ENCODE data around the gene SIPA1L3.

Gene SIPA1L3

DNA sequence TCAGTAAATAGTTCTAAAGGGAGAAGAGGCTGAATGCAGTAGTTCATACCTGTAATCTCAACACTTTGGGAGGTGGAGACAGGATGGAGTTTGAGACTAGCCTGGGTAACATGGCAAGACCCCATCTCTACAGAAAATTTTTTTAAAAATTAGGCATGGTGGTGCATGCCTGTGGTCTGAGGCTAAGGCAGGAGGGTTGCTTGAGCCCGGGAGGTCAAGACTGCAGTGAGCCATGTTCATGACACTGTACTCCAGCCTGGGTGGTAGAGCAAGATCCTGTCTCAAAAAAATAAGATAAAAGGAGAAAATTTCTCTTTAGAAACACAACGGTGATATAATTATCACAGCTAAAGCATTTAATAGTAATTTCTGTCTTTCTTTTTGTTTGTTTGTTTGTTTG, 57.1 kb downstream of the SIPA1L3 start:
- Histone ChIP-seq H3K9me3 (no peaks in the 10 kb centered on the region), H3K36me3 (no peaks in the 10 kb centered on the region), H3K4me1 (ENCODE audit: control insufficient read depth in 1 of 2, insufficient read depth in 1 of 2, low read depth in 1 of 2, low read length in 1 of 2) (no peaks in the 10 kb centered on the region), H3K4me3 (ENCODE audit: low read depth in 1 of 2, low read length in 1 of 2) (no peak overlapping the region), H3K27ac (no peak overlapping the region), H3K27me3 (no peaks in the 10 kb centered on the region)
- TF ChIP-seq, protein P1, sequence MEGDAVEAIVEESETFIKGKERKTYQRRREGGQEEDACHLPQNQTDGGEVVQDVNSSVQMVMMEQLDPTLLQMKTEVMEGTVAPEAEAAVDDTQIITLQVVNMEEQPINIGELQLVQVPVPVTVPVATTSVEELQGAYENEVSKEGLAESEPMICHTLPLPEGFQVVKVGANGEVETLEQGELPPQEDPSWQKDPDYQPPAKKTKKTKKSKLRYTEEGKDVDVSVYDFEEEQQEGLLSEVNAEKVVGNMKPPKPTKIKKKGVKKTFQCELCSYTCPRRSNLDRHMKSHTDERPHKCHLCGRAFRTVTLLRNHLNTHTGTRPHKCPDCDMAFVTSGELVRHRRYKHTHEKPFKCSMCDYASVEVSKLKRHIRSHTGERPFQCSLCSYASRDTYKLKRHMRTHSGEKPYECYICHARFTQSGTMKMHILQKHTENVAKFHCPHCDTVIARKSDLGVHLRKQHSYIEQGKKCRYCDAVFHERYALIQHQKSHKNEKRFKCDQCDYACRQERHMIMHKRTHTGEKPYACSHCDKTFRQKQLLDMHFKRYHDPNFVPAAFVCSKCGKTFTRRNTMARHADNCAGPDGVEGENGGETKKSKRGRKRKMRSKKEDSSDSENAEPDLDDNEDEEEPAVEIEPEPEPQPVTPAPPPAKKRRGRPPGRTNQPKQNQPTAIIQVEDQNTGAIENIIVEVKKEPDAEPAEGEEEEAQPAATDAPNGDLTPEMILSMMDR (IDR thresholded peaks at IDR 0.05) = no peak

DNA sequence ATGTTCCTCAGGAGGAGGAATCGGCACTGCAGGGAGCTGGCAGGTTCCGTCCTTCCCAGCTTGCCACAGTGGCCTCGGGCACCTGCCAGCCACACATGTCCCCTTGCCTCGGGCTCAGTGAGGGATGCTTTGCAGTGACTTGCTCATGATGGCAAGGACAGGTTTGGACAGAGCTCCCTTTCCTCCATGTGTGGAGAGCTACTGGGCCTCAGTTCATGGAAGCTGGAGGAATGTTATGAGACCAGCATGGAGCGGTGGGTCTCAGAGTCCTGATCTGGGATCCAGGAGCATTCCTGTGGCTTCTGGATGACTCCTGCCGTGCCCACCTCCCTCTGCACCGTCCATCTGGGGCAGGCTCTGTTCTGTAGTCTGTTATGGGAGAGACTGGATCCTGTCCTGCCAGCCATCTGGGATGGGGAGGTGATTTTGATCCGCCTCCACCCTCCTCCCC, 59.2 kb downstream of the SIPA1L3 start:
- no peak overlapping the region for H3K4me3 ChIP-seq (ENCODE audit: low read depth in 1 of 2, low read length in 1 of 2)
- TF ChIP-seq, protein P1 (IDR thresholded peaks at IDR 0.05) = no peak
- H3K27ac ChIP-seq = no peak overlapping the region
- H3K36me3 ChIP-seq = no peaks in the 10 kb centered on the region
- no peaks in the 10 kb centered on the region for H3K27me3 ChIP-seq
- no peaks in the 10 kb centered on the region for H3K9me3 ChIP-seq
- H3K4me1 ChIP-seq (ENCODE audit: control insufficient read depth in 1 of 2, insufficient read depth in 1 of 2, low read depth in 1 of 2, low read length in 1 of 2) = no peaks in the 10 kb centered on the region

DNA sequence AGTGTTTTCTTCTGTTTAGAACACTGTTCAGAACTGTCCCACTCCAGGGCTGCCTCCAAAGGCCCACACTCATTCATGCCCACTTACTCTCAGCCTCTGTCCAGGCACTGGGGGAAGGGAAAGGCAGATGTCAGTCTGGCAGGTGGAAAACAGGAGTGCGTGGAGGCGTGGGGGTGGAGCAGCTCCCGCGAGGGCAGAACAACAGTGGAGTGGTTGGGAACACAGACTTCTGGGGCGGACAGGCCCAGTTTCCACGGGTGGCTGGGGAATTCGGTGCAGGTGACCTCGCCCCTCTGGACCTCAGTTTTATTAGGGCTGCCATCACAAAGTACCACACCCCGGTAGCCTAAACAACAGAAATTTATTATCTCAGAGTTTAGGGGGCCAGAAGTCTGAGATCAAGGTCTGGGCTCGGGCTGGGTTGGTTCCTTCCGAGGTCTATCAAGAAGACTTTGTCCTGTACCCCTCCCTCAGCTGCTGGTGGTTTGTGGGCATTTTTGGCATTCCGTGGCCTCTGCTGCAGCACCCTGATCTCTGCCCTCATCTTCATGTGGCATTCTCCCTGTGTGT, 59.7 kb downstream of the SIPA1L3 start:
- H3K4me3 ChIP-seq (ENCODE audit: low read depth in 1 of 2, low read length in 1 of 2) = no peak overlapping the region
- H3K36me3 ChIP-seq = no peaks in the 10 kb centered on the region
- no peaks in the 10 kb centered on the region for H3K9me3 ChIP-seq
- no peak overlapping the region for H3K27ac ChIP-seq
- TF ChIP-seq, protein P1 (IDR thresholded peaks at IDR 0.05) = no peak
- H3K27me3 ChIP-seq = no peaks in the 10 kb centered on the region
- H3K4me1 ChIP-seq (ENCODE audit: control insufficient read depth in 1 of 2, insufficient read depth in 1 of 2, low read depth in 1 of 2, low read length in 1 of 2) = no peaks in the 10 kb centered on the region

DNA sequence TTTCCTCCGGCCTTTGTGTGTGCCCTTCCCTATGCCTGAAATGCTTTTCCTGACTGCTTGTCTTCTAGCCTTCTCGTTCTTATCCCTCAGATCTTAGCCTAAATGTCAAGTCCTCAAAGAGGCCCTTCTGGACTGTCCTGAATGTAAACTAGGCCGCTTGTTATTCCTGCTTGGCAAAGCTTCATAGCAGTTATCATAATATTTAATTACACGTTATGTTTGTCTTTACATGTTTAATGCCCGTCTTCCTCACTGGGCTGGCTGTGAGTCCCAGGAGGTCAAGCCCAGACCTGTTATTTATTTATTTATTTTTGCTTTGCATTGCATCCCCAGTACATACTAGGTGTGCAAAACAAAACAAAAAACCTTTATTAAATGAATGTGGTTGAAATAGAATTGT, 62.7 kb downstream of the SIPA1L3 start:
- H3K9me3 ChIP-seq = no peaks in the 10 kb centered on the region
- no peaks in the 10 kb centered on the region for H3K27me3 ChIP-seq
- H3K4me1 ChIP-seq (ENCODE audit: control insufficient read depth in 1 of 2, insufficient read depth in 1 of 2, low read depth in 1 of 2, low read length in 1 of 2) = no peaks in the 10 kb centered on the region
- no peaks in the 10 kb centered on the region for H3K36me3 ChIP-seq
- H3K4me3 ChIP-seq (ENCODE audit: low read depth in 1 of 2, low read length in 1 of 2) = no peak overlapping the region
- H3K27ac ChIP-seq = no peak overlapping the region
- TF ChIP-seq, protein P1 (IDR thresholded peaks at IDR 0.05) = no peak

DNA sequence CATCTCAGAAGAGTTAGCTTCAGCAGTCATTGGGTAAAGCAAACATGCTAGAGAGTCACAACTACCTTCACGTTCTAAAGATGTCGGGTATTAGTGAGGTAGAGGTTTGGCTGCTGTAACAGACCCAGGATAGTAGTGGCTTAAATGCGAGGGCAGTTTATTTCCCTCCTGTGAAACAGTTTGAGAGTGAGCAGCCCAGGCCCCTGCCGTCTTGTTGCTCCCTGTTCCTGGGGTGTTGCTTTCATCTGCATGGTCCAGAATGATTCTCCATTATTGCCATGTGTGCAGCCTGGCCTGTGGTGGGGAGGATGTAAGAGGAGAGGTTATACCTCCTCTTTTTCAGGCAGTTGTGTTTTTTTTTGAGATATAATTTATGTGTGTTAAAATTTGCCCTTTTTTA, 63.7 kb downstream of the SIPA1L3 start:
- TF ChIP-seq, protein P1 (IDR thresholded peaks at IDR 0.05) = no peak
- Histone ChIP-seq H3K36me3 (no peaks in the 10 kb centered on the region), H3K9me3 (no peaks in the 10 kb centered on the region)

DNA sequence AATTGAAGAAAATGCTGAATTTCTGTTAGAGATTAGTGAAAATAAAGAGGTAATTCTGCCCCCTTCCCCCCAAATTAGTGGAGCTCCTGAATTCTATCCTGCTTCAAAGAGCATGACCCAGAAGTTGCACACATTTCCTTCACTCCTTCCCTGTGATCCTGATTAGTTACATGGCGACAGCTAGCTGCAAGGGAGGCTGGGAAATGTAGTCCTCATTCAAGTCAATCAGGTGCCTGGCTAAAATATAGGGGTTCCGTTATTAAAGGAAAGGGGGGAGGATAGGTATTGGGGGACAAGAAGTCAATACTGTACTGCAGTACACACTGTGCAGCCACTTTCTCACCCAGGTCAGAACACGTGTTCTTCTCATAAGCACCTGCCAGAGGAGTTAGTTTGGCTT, 65.8 kb downstream of the SIPA1L3 start:
- Histone ChIP-seq H3K4me3 (ENCODE audit: low read depth in 1 of 2, low read length in 1 of 2) (no peak overlapping the region), H3K9me3 (no peaks in the 10 kb centered on the region), H3K27me3 (no peaks in the 10 kb centered on the region), H3K4me1 (ENCODE audit: control insufficient read depth in 1 of 2, insufficient read depth in 1 of 2, low read depth in 1 of 2, low read length in 1 of 2) (no peaks in the 10 kb centered on the region), H3K36me3 (no peaks in the 10 kb centered on the region), H3K27ac (no peak overlapping the region)
- TF ChIP-seq, protein P1 (IDR thresholded peaks at IDR 0.05) = no peak

More for the DNA sequence above, 63.7 kb downstream of the SIPA1L3 start:
- Histone ChIP-seq H3K27me3 (no peaks in the 10 kb centered on the region), H3K27ac (no peak overlapping the region), H3K4me1 (ENCODE audit: control insufficient read depth in 1 of 2, insufficient read depth in 1 of 2, low read depth in 1 of 2, low read length in 1 of 2) (no peaks in the 10 kb centered on the region), H3K4me3 (ENCODE audit: low read depth in 1 of 2, low read length in 1 of 2) (no peak overlapping the region)
